ENCODE measurements around the gene GCN1. TPM values are rescaled to one million over a fixed set of nuclear protein-coding genes. Genes with fewer than 3 reads are reported as not detected.

Gene GCN1
- total and polyA plus RNA-seq, 12 donors, result 9.7 to 41.3 (median 34.0) TPM

GRCh38 chr12:120121343-120121742 lies 73.2 kb downstream of the GCN1 start:
- Histone ChIP-seq H3K27ac (no peak overlapping the region), H3K4me3 (no peak overlapping the region), H3K9me3 (no peaks in the 10 kb centered on the region), H3K27me3 (no peaks in the 10 kb centered on the region), H3K36me3 (peaks cover 0 to 7% (median 0%) of the 10 kb centered on the region in 9 donors), H3K4me1 (peaks cover 0 to 61% (median 20%) of the 10 kb centered on the region in 9 donors)
- ATAC-seq (no peak), DNase-seq (no peak)
- intact Hi-C loops (cut with DNase I), result no loop called here
- WGBS, 2 donors, result 75 to 82% methylated on average over 2 of the region's 2 CpGs
- TF ChIP-seq CTCF (IDR thresholded peaks at IDR 0.05), result no peak

- intact Hi-C loops (cut with DNase I), result loop anchor here in 1 of 10 donors (10.0 kb wide), 1 partner anchor 175 kb away; the partner anchor contains the start of genes RNU4-1 and RNU4-2
- Histone ChIP-seq H3K36me3 (peaks cover 0 to 5% (median 0%) of the 10 kb centered on the region in 9 donors), H3K27me3 (no peaks in the 10 kb centered on the region), H3K4me3 (no peak overlapping the region), H3K4me1 (peaks cover 13 to 64% (median 34%) of the 10 kb centered on the region in 9 donors), H3K9me3 (no peaks in the 10 kb centered on the region), H3K27ac (peak overlapping the region in 1 of 10 donors; percentile 65)
- DNase-seq (no peak), ATAC-seq (no peak)
- TF ChIP-seq CTCF (IDR thresholded peaks at IDR 0.05), result no peak
- WGBS, 2 donors, result 82 to 87% methylated on average over 9 of the region's 9 CpGs
Observed at GRCh38 chr12:120119271-120119973, 75.1 kb downstream of the GCN1 start.

GRCh38 chr12:120118321-120119061 lies 76.0 kb downstream of the GCN1 start:
- H3K36me3 ChIP-seq, result peaks cover 0 to 14% (median 0%) of the 10 kb centered on the region in 9 donors
- intact Hi-C loops (cut with DNase I), result loop anchor here in 1 of 10 donors (10.0 kb wide), 1 partner anchor 176 kb away; the partner anchor contains the start of genes RNU4-1 and RNU4-2
- no peaks in the 10 kb centered on the region for H3K27me3 ChIP-seq
- DNase-seq (no peak), ATAC-seq (no peak)
- peaks cover 13 to 64% (median 40%) of the 10 kb centered on the region in 9 donors for H3K4me1 ChIP-seq
- H3K27ac ChIP-seq, result peak overlapping the region in 2 of 10 donors; percentile 39 to 65
- TF ChIP-seq CTCF (IDR thresholded peaks at IDR 0.05), result no peak
- 46 to 54% methylated on average over 11 of the region's 11 CpGs for WGBS, 2 donors
- H3K9me3 ChIP-seq, result no peaks in the 10 kb centered on the region
- peak overlapping the region in 8 of 10 donors; percentile 67 to 93 (median 82) for H3K4me3 ChIP-seq

GRCh38 chr12:120117961-120118320 lies 76.6 kb downstream of the GCN1 start:
- peaks cover 0 to 18% (median 0%) of the 10 kb centered on the region in 9 donors for H3K36me3 ChIP-seq
- no peak for ATAC-seq
- intact Hi-C loops (cut with DNase I), result loop anchor here in 1 of 10 donors (2.0 to 10.0 kb wide), 2 partner anchors 31 to 177 kb away; partner anchors contain the start of genes RNU4-1 and RNU4-2
- peak overlapping the region in 9 of 10 donors; percentile 67 to 93 (median 82) for H3K4me3 ChIP-seq
- no peaks in the 10 kb centered on the region for H3K27me3 ChIP-seq
- no peak for DNase-seq
- TF ChIP-seq CTCF (IDR thresholded peaks at IDR 0.05), result no peak
- no peaks in the 10 kb centered on the region for H3K9me3 ChIP-seq
- H3K4me1 ChIP-seq, result peaks cover 13 to 67% (median 41%) of the 10 kb centered on the region in 9 donors
- WGBS, 2 donors, result 26 to 29% methylated on average over 7 of the region's 7 CpGs
- peak overlapping the region in 3 of 10 donors; percentile 98 to 99 (median 98) for H3K27ac ChIP-seq

All from heart right ventricle (tissue), 16 donors.